Left ventricle myocardium inferior (tissue), 1 donor: ENCODE data around the gene SPINK4. TPM values are rescaled to one million over a fixed set of nuclear protein-coding genes. Genes with fewer than 3 reads are reported as not detected.

ENCODE experiments used
- DNase-seq: peaks from one replicate; pipeline ENCODE4 v3.0.0-alpha.2; 2020
- H3K27ac ChIP-seq: fragments of 200-600 bp; replicated peaks from 2 replicates; pipeline ENCODE4 v1.8.0; 2021
- H3K27me3 ChIP-seq: fragments of 200-600 bp; 2 replicates; pipeline ENCODE4 v1.8.0; 2021; ENCODE audit warnings: low read depth
- H3K36me3 ChIP-seq: fragments of 200-600 bp; 2 replicates; pipeline ENCODE4 v1.8.0; 2021
- H3K4me1 ChIP-seq: fragments of 200-600 bp; 2 replicates; pipeline ENCODE4 v1.8.0; 2021
- H3K4me3 ChIP-seq: fragments of 200-600 bp; 2 replicates; pipeline ENCODE4 v1.8.0; 2021; ENCODE audit warnings: mild to moderate bottlenecking, moderate library complexity
- H3K9me3 ChIP-seq: fragments of 200-600 bp; replicated peaks from 2 replicates; pipeline ENCODE4 v1.8.0; 2021
- intact Hi-C: fragments of 100-400 bp; cut with micrococcal nuclease; formaldehyde crosslinking; loops from one replicate; pipeline ENCODE4 v1.11.0; 2022
- total RNA-seq: library from RNA; stranded (reverse); fragmentation: NEBNext Ultra II Directional; extraction: Animal tissue kit (Norgen Biotek cat#: 25700); gene quantifications from one replicate; pipeline ENCODE4 v1.2.1, GENCODE V29; 2021
- TF ChIP-seq, protein P1 (sequence below): fragments of 200-600 bp; IDR thresholded peaks from 2 replicates; pipeline ENCODE4 v1.8.0; 2021; ENCODE audit warnings: antibody characterized with exemption, mild to moderate bottlenecking, borderline replicate concordance
- donor health status: DM: no; HTN: yes; CAD: no; lungs with severe emphysema.

SPINK4 gene
- total RNA-seq, 1 donor from 2014 or later: not detected

DNA sequence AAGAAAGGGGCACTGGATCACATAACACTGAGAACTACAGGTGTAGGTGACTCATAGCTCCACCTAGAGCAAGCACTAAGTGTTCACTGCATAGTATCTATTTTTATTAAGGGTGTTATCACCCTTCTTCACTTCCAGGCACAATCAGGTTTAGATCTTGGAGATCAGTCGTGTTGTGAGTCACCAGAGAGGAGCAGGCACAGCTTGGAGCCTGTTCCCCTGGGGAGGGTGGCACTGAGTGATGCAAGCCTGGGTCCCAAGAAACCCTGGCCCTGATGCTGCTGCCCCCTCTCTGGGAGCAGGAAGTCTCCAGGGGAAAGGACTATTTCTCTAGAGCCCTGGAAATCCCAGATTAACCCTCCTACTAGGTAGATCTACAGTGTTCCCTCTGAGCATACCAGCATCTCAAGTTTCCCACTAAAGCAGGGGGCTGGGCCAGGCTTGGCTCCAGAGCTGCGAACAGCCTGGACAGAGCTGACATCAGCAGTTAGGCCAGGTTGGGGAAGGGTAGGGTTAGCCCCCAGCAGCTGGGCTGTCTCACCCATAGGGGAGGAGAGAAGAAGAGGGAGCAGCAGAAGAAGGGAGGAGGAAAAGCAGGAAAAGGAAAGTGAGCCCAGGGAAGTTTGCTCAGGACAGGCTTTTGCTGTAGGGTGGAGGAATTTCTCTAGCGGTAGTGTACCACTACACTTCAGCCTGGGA is 28.1 kb upstream of the SPINK4 start:
- Histone ChIP-seq H3K4me3 (no peak overlapping the region), H3K27me3 (no peaks in the 10 kb centered on the region), H3K27ac (no peak overlapping the region), H3K4me1 (no peaks in the 10 kb centered on the region), H3K9me3 (no peaks in the 10 kb centered on the region), H3K36me3 (no peaks in the 10 kb centered on the region)
- no peak for DNase-seq
- TF ChIP-seq, protein P1, sequence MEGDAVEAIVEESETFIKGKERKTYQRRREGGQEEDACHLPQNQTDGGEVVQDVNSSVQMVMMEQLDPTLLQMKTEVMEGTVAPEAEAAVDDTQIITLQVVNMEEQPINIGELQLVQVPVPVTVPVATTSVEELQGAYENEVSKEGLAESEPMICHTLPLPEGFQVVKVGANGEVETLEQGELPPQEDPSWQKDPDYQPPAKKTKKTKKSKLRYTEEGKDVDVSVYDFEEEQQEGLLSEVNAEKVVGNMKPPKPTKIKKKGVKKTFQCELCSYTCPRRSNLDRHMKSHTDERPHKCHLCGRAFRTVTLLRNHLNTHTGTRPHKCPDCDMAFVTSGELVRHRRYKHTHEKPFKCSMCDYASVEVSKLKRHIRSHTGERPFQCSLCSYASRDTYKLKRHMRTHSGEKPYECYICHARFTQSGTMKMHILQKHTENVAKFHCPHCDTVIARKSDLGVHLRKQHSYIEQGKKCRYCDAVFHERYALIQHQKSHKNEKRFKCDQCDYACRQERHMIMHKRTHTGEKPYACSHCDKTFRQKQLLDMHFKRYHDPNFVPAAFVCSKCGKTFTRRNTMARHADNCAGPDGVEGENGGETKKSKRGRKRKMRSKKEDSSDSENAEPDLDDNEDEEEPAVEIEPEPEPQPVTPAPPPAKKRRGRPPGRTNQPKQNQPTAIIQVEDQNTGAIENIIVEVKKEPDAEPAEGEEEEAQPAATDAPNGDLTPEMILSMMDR: no peak
- intact Hi-C loops: no loop called here

DNA sequence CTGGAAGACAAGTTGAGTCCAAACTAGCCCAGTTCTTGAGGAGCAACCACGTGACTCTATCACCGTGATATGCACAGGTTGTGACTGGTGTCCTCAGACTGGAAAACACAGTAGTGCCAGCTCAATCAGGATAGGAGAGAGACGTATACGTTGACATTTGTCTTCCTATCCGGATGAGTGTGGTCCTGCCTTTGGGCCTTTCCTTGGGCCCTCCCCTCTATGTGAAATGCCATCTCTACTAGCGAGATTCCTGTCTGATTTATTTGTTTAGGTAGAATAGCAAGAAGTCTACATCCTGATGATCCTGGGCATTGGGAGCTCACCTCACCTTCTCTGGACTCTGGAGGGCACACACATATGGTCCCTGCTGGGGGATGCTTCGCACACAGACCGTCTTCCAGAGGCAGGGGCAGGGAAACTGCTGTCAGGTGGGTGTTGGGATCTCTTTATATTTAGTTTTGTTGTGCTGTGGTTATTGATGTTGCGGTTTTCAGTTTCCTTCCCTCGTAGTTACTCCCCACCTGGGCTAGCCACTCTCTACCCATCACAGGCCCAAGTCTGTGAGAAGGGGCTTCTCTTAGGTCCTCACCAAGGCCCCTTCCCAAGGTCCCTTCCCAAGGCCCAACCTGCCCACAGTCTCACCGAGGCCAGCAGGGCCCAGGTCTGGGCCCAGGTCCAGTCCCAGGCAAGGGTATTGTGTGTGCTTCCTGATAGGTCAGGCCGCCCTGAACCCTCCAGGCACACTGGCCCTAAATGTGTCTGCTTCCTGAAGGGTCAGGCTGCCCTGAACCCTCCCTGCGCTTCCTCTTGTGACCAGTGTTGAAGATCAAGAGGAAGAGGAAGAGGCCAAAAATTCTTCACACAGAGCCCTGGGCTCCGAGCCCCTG is 19.0 kb upstream of the SPINK4 start:
- no peaks in the 10 kb centered on the region for H3K27me3 ChIP-seq
- H3K27ac ChIP-seq: no peak overlapping the region
- TF ChIP-seq, protein P1: no peak
- H3K4me1 ChIP-seq: peaks cover 4% of the 10 kb centered on the region
- intact Hi-C loops: no loop called here
- no peak overlapping the region for H3K4me3 ChIP-seq
- H3K9me3 ChIP-seq: no peaks in the 10 kb centered on the region
- no peak for DNase-seq
- H3K36me3 ChIP-seq: no peaks in the 10 kb centered on the region

DNA sequence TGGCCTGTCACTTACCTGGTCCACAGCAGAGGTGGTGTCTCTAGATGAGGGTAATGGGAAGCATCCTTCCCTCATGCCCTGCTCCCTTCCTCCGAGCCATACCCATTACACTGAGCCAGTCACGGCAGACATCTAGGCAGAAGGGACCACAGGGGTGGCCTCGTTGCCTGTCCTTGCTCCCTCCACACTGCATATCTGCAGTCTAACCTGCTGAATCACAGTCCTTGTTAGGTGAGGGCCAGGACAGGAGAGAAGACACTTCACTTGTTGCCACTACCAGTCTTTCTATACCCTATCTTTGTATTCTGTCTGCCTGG is 18.4 kb upstream of the SPINK4 start:
- H3K27me3 ChIP-seq: no peaks in the 10 kb centered on the region
- H3K27ac ChIP-seq: no peak overlapping the region
- TF ChIP-seq, protein P1: no peak
- intact Hi-C loops: no loop called here
- no peaks in the 10 kb centered on the region for H3K9me3 ChIP-seq
- H3K36me3 ChIP-seq: no peaks in the 10 kb centered on the region
- DNase-seq: no peak
- peaks cover 4% of the 10 kb centered on the region for H3K4me1 ChIP-seq
- H3K4me3 ChIP-seq: no peak overlapping the region

DNA sequence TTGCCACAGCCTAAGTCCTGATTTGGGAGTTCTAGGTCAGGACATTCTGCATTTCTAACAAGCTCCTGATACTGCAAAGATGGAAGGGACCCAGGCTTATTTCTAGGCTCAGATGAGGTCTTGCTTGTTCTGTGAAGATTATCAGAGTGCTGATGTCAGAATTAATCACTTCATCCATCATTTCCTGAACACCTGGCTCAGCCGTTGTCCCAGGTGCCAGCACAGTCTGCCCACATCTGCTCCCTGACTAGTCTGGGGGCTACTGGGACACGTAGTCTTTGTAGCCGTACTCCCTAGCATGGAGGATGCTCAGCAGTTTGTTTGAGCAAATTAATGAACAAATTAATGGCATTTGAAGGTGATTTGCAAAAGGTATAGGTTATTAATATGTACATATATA is 17.9 kb upstream of the SPINK4 start:
- H3K9me3 ChIP-seq: no peaks in the 10 kb centered on the region
- intact Hi-C loops: no loop called here
- H3K4me1 ChIP-seq: peaks cover 4% of the 10 kb centered on the region
- no peaks in the 10 kb centered on the region for H3K27me3 ChIP-seq
- DNase-seq: no peak
- H3K4me3 ChIP-seq: no peak overlapping the region
- no peaks in the 10 kb centered on the region for H3K36me3 ChIP-seq
- TF ChIP-seq, protein P1: no peak
- no peak overlapping the region for H3K27ac ChIP-seq

DNA sequence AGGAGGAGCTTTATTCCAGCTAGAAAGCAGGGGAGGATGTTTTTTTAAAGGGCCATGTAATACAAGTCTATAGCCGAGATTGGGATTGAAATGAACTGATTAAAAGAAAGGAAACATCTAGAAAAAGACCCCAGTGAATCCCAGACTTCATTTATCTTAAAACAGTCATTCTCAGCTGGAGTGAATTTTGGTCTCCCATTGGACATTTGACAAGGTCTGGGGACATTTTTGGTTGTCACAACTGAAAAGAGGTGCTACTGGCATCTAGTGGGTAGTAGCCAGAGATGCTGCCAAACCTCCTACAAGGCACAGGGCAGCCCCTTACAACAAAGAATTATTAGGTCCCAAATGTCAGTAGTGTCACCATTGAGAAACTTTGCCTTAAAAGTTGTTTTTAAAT is 16.3 kb upstream of the SPINK4 start:
- TF ChIP-seq, protein P1: peak; percentile 26
- intact Hi-C loops: no loop called here
- DNase-seq: no peak
- no peak overlapping the region for H3K27ac ChIP-seq
- H3K36me3 ChIP-seq: no peaks in the 10 kb centered on the region
- no peak overlapping the region for H3K4me3 ChIP-seq
- H3K27me3 ChIP-seq: no peaks in the 10 kb centered on the region
- no peaks in the 10 kb centered on the region for H3K9me3 ChIP-seq
- peaks cover 4% of the 10 kb centered on the region for H3K4me1 ChIP-seq
